HFFc6 (cell line): ENCODE results near the gene KIRREL3. TPM values are rescaled to one million over a fixed set of nuclear protein-coding genes. Genes with fewer than 3 reads are reported as not detected.

Source experiments
- DNase-seq: peaks from one replicate; pipeline ENCODE4 v3.0.0-alpha.2; 2018
- H3K27ac Mint-ChIP-seq: 2 replicates; pipeline ENCODE4 v1.8.0; 2020; ENCODE audit warnings: mild to moderate bottlenecking, mixed read lengths
- H3K27me3 Mint-ChIP-seq: 2 replicates; pipeline ENCODE4 v1.8.0; 2021; ENCODE audit warnings: mild to moderate bottlenecking, moderate library complexity, mixed read lengths; ENCODE audit not compliant: insufficient read depth
- H3K36me3 Mint-ChIP-seq: 2 replicates; pipeline ENCODE4 v1.8.0; 2021; ENCODE audit warnings: low read depth, mixed read lengths
- H3K4me1 Mint-ChIP-seq: 2 replicates; pipeline ENCODE4 v1.8.0; 2020; ENCODE audit warnings: low read depth, mixed read lengths
- H3K4me3 Mint-ChIP-seq: 2 replicates; pipeline ENCODE4 v1.8.0; 2020; ENCODE audit warnings: mild to moderate bottlenecking, moderate library complexity, mixed read lengths
- H3K9me3 Mint-ChIP-seq: 2 replicates; pipeline ENCODE4 v1.8.0; 2020; ENCODE audit warnings: mild to moderate bottlenecking, mixed read lengths
- CTCF ChIP-seq: fragments of 200-600 bp; sonication (generic); IDR thresholded peaks from 2 replicates; pipeline ENCODE4 v1.5.0; 2021; ENCODE audit warnings: antibody characterized with exemption, mild to moderate bottlenecking
- total RNA-seq, 6 experiments: library from RNA; stranded (reverse); fragmentation: NEBNext Ultra II Directional; extraction: Animal tissue kit (Norgen Biotek cat#: 25700); gene quantifications; 2 replicates in 1 of 6; 3 replicates in 5 of 6; pipeline ENCODE4 v1.2.3, GENCODE V29; 2021

The KIRREL3 gene
- total RNA-seq, 6 experiments from 2014 or later: 22.2 to 38.2 (median 33.2) TPM

- peaks cover 11% of the 10 kb centered on the region for H3K36me3 Mint-ChIP-seq
- DNase-seq: no peak
- H3K9me3 Mint-ChIP-seq: no peaks in the 10 kb centered on the region
- H3K4me1 Mint-ChIP-seq: no peaks in the 10 kb centered on the region
- H3K27me3 Mint-ChIP-seq: peaks cover 2% of the 10 kb centered on the region
- no peak for TF ChIP-seq CTCF
- no peak overlapping the region for H3K4me3 Mint-ChIP-seq
- no peak overlapping the region for H3K27ac Mint-ChIP-seq
Measured at GRCh38 chr11:126619516-126619915, 381.1 kb downstream of the KIRREL3 start.

- peaks cover 2% of the 10 kb centered on the region; the same call in 1 of the 2 replicates for H3K27me3 Mint-ChIP-seq
- H3K4me3 Mint-ChIP-seq: no peak overlapping the region
- no peak overlapping the region for H3K27ac Mint-ChIP-seq
- H3K36me3 Mint-ChIP-seq: peaks cover 5% of the 10 kb centered on the region; the same call in 1 of the 2 replicates
- H3K4me1 Mint-ChIP-seq: no peaks in the 10 kb centered on the region
- no peak for DNase-seq
- no peaks in the 10 kb centered on the region for H3K9me3 Mint-ChIP-seq
- no peak for TF ChIP-seq CTCF
Measured at GRCh38 chr11:126615845-126616244, 384.7 kb downstream of the KIRREL3 start.

GRCh38 chr11:126613272-126613671, 387.3 kb downstream of the KIRREL3 start:
- peaks cover 5% of the 10 kb centered on the region; the same call in 1 of the 2 replicates for H3K27me3 Mint-ChIP-seq
- no peak for DNase-seq
- TF ChIP-seq CTCF: no peak
- no peak overlapping the region for H3K4me3 Mint-ChIP-seq
- no peaks in the 10 kb centered on the region for H3K9me3 Mint-ChIP-seq
- peaks cover 5% of the 10 kb centered on the region; the same call in 1 of the 2 replicates for H3K36me3 Mint-ChIP-seq
- no peaks in the 10 kb centered on the region for H3K4me1 Mint-ChIP-seq
- H3K27ac Mint-ChIP-seq: no peak overlapping the region

GRCh38 chr11:126612671-126613070, 387.9 kb downstream of the KIRREL3 start:
- Mint-ChIP-seq H3K9me3 (no peaks in the 10 kb centered on the region), H3K36me3 (no peaks in the 10 kb centered on the region), H3K27me3 (peaks cover 5% of the 10 kb centered on the region; the same call in 1 of the 2 replicates), H3K27ac (no peak overlapping the region), H3K4me1 (no peaks in the 10 kb centered on the region), H3K4me3 (no peak overlapping the region)
- no peak for TF ChIP-seq CTCF
- DNase-seq: no peak

- Mint-ChIP-seq H3K4me1 (peaks cover 11% of the 10 kb centered on the region), H3K9me3 (no peaks in the 10 kb centered on the region), H3K27ac (no peak overlapping the region), H3K27me3 (peaks cover 3% of the 10 kb centered on the region; the same call in 1 of the 2 replicates), H3K36me3 (no peaks in the 10 kb centered on the region), H3K4me3 (no peak overlapping the region)
- TF ChIP-seq CTCF: no peak
- DNase-seq: no peak
Measured at GRCh38 chr11:126611438-126611837, 389.1 kb downstream of the KIRREL3 start.

GRCh38 chr11:126608658-126609057, 391.9 kb downstream of the KIRREL3 start:
- H3K4me3 Mint-ChIP-seq: no peak overlapping the region
- H3K4me1 Mint-ChIP-seq: peaks cover 11% of the 10 kb centered on the region
- H3K36me3 Mint-ChIP-seq: no peaks in the 10 kb centered on the region
- no peak overlapping the region for H3K27ac Mint-ChIP-seq
- no peak for DNase-seq
- no peak for TF ChIP-seq CTCF
- H3K27me3 Mint-ChIP-seq: peaks cover 4% of the 10 kb centered on the region; the same call in 1 of the 2 replicates
- H3K9me3 Mint-ChIP-seq: no peaks in the 10 kb centered on the region
